Activated naive CD4-positive, alpha-beta T cell treated with anti-CD3 and anti-CD28 coated beads, Interleukin-2, amount 50 U/mL, for 72 hours (primary cell): ENCODE results near the gene METTL16. TPM values are rescaled to one million over a fixed set of nuclear protein-coding genes. Genes with fewer than 3 reads are reported as not detected.

Source experiments
- ATAC-seq, 2 donors: fragments of 150-1000 bp; cut with Tn5 transposase; 2 replicates each; pipeline ENCODE4 v1.10.0; 2021; ENCODE audit warnings: mild to moderate bottlenecking in 2 of 2, moderate library complexity in 2 of 2
- DNase-seq, 2 donors: peaks; one replicate each; pipeline ENCODE4 v3.0.0; 2021 to 2022; ENCODE audit warnings: low spot score in 2 of 2
- H3K27ac Mint-ChIP-seq, 2 donors: one replicate each; pipeline ENCODE4 v1.8.0; 2022; ENCODE audit warnings: mild to moderate bottlenecking in 2 of 2, mixed read lengths in 2 of 2
- H3K36me3 Mint-ChIP-seq, 2 donors: one replicate each; pipeline ENCODE4 v1.8.0; 2022; ENCODE audit warnings: mixed read lengths in 2 of 2
- H3K9me3 Mint-ChIP-seq, 2 donors: one replicate each; pipeline ENCODE4 v1.8.0; 2022; ENCODE audit warnings: mixed read lengths in 2 of 2
- total RNA-seq, 2 donors: library from RNA; stranded (reverse); gene quantifications; one replicate each; pipeline ENCODE4 v1.2.3, GENCODE V29; 2022

Gene METTL16
- total RNA-seq, 2 donors from 2014 or later = 41.3 to 50.7 TPM

- H3K9me3 Mint-ChIP-seq = no peaks in the 10 kb centered on the region
- ATAC-seq (no peak), DNase-seq (no peak)
- peaks cover 9 to 10% of the 10 kb centered on the region in 2 donors for H3K36me3 Mint-ChIP-seq
- H3K27ac Mint-ChIP-seq = peak overlapping the region in 1 of 2 donors; percentile 79
Measured at GRCh38 chr17:2387086-2388019, 124.3 kb downstream of the METTL16 start.

GRCh38 chr17:2386400-2387085 is 125.1 kb downstream of the METTL16 start:
- ATAC-seq (no peak), DNase-seq (no peak)
- no peaks in the 10 kb centered on the region for H3K9me3 Mint-ChIP-seq
- peaks cover under 1 to 2% of the 10 kb centered on the region in 2 donors for H3K36me3 Mint-ChIP-seq
- H3K27ac Mint-ChIP-seq = no peak overlapping the region

GRCh38 chr17:2385240-2386210 is 126.2 kb downstream of the METTL16 start:
- DNase-seq = no peak
- Mint-ChIP-seq H3K36me3 (no peaks in the 10 kb centered on the region), H3K9me3 (no peaks in the 10 kb centered on the region), H3K27ac (no peak overlapping the region)
- ATAC-seq = no peak

GRCh38 chr17:2384439-2385127 is 127.1 kb downstream of the METTL16 start:
- Mint-ChIP-seq H3K27ac (no peak overlapping the region), H3K9me3 (no peaks in the 10 kb centered on the region), H3K36me3 (no peaks in the 10 kb centered on the region)
- no peak for DNase-seq
- no peak for ATAC-seq

- no peaks in the 10 kb centered on the region for H3K9me3 Mint-ChIP-seq
- no peak for DNase-seq
- H3K27ac Mint-ChIP-seq = peak overlapping the region in 1 of 2 donors; percentile 55
- H3K36me3 Mint-ChIP-seq = no peaks in the 10 kb centered on the region
- no peak for ATAC-seq
Measured at GRCh38 chr17:2383628-2384167, 128.0 kb downstream of the METTL16 start.

GRCh38 chr17:2380950-2381649 is 130.6 kb downstream of the METTL16 start:
- H3K27ac Mint-ChIP-seq = peak overlapping the region; percentile 30 to 48
- no peak for DNase-seq
- no peak for ATAC-seq
- no peaks in the 10 kb centered on the region for H3K9me3 Mint-ChIP-seq
- no peaks in the 10 kb centered on the region for H3K36me3 Mint-ChIP-seq

- Mint-ChIP-seq H3K36me3 (no peaks in the 10 kb centered on the region), H3K9me3 (no peaks in the 10 kb centered on the region), H3K27ac (peak overlapping the region in 1 of 2 donors; percentile 48)
- DNase-seq (no peak), ATAC-seq (no peak)
Measured at GRCh38 chr17:2380226-2380922, 131.3 kb downstream of the METTL16 start.

GRCh38 chr17:2379489-2380225 is 132.0 kb downstream of the METTL16 start:
- H3K36me3 Mint-ChIP-seq = no peaks in the 10 kb centered on the region
- peak overlapping the region in 1 of 2 donors; percentile 44 for H3K27ac Mint-ChIP-seq
- DNase-seq (no peak), ATAC-seq (no peak)
- H3K9me3 Mint-ChIP-seq = no peaks in the 10 kb centered on the region

GRCh38 chr17:2378905-2379304 is 132.8 kb downstream of the METTL16 start:
- ATAC-seq = no peak
- Mint-ChIP-seq H3K9me3 (no peaks in the 10 kb centered on the region), H3K36me3 (no peaks in the 10 kb centered on the region), H3K27ac (peak overlapping the region in 1 of 2 donors; percentile 85)
- no peak for DNase-seq

- DNase-seq (no peak), ATAC-seq (no peak)
- Mint-ChIP-seq H3K36me3 (no peaks in the 10 kb centered on the region), H3K9me3 (no peaks in the 10 kb centered on the region), H3K27ac (no peak overlapping the region)
Measured at GRCh38 chr17:2377659-2378058, 134.0 kb downstream of the METTL16 start.

GRCh38 chr17:2376107-2376506 is 135.6 kb downstream of the METTL16 start:
- ATAC-seq = no peak
- no peak overlapping the region for H3K27ac Mint-ChIP-seq
- DNase-seq = no peak
- H3K9me3 Mint-ChIP-seq = no peaks in the 10 kb centered on the region
- no peaks in the 10 kb centered on the region for H3K36me3 Mint-ChIP-seq

- DNase-seq (no peak), ATAC-seq (no peak)
- H3K9me3 Mint-ChIP-seq = no peaks in the 10 kb centered on the region
- H3K36me3 Mint-ChIP-seq = no peaks in the 10 kb centered on the region
- no peak overlapping the region for H3K27ac Mint-ChIP-seq
Measured at GRCh38 chr17:2375406-2375805, 136.3 kb downstream of the METTL16 start.

GRCh38 chr17:2374549-2375285 is 137.0 kb downstream of the METTL16 start:
- Mint-ChIP-seq H3K9me3 (no peaks in the 10 kb centered on the region), H3K27ac (peak overlapping the region in 1 of 2 donors; percentile 76), H3K36me3 (no peaks in the 10 kb centered on the region)
- no peak for DNase-seq
- no peak for ATAC-seq

- ATAC-seq (no peak), DNase-seq (no peak)
- Mint-ChIP-seq H3K9me3 (no peaks in the 10 kb centered on the region), H3K36me3 (no peaks in the 10 kb centered on the region), H3K27ac (no peak overlapping the region)
Measured at GRCh38 chr17:2373179-2373578, 138.5 kb downstream of the METTL16 start.
